BE2C (cell line): ENCODE results near the gene RND1.

Source experiments
- DNase-seq: peaks from one replicate; pipeline ENCODE4 v3.0.0-alpha.2; 2020
- H3K27me3 ChIP-seq: fragments of 250-450 bp; sonication (Bioruptor Pico); 2 replicates; pipeline ENCODE4 v1.5.1; 2020; ENCODE audit warnings: mild to moderate bottlenecking
- H3K36me3 ChIP-seq: fragments of 250-450 bp; sonication (Bioruptor Pico); 2 replicates; pipeline ENCODE4 v1.5.1; 2020; ENCODE audit warnings: mild to moderate bottlenecking
- H3K4me1 ChIP-seq: fragments of 250-450 bp; sonication (Bioruptor Pico); 2 replicates; pipeline ENCODE4 v1.5.1; 2020
- H3K4me3 ChIP-seq: 2 replicates; pipeline ENCODE4 v1.5.1; 2011; ENCODE audit warnings: low read depth, low read length
- H3K9me3 ChIP-seq: fragments of 250-450 bp; sonication (Bioruptor Pico); 2 replicates; pipeline ENCODE4 v1.5.1; 2020
- TF ChIP-seq, protein P1 (sequence below): IDR thresholded peaks from 2 replicates; pipeline ENCODE4 v1.5.1; 2012; ENCODE audit warnings: mild to moderate bottlenecking, low read depth, low read length

The RND1 gene

DNA sequence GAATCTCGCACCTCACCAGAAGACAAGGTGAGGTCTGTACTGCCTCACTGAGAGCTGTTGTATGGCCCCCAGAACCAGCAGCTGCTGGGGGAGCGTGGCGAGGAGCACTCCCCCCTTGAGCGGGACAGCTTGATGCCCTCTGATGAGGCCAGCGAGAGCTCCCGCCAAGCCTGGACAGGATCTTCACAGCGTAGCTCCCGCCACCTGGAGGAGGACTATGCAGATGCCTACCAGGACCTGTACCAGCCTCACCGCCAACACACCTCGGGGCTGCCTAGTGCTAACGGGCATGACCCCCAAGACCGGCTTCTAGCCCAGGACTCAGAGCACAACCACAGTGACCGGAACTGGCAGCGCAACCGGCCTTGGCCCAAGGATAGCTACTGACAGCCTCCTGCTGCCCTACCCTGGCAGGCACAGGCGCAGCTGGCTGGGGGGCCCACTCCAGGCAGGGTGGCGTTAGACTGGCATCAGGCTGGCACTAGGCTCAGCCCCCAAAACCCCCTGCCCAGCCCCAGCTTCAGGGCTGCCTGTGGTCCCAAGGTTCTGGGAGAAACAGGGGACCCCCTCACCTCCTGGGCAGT lies 38.1 kb downstream of the RND1 start:
- Histone ChIP-seq H3K4me3 (no peak overlapping the region), H3K27me3 (no peaks in the 10 kb centered on the region), H3K36me3 (peaks cover 38% of the 10 kb centered on the region), H3K9me3 (no peaks in the 10 kb centered on the region), H3K4me1 (no peaks in the 10 kb centered on the region)
- no peak for DNase-seq
- TF ChIP-seq, protein P1, sequence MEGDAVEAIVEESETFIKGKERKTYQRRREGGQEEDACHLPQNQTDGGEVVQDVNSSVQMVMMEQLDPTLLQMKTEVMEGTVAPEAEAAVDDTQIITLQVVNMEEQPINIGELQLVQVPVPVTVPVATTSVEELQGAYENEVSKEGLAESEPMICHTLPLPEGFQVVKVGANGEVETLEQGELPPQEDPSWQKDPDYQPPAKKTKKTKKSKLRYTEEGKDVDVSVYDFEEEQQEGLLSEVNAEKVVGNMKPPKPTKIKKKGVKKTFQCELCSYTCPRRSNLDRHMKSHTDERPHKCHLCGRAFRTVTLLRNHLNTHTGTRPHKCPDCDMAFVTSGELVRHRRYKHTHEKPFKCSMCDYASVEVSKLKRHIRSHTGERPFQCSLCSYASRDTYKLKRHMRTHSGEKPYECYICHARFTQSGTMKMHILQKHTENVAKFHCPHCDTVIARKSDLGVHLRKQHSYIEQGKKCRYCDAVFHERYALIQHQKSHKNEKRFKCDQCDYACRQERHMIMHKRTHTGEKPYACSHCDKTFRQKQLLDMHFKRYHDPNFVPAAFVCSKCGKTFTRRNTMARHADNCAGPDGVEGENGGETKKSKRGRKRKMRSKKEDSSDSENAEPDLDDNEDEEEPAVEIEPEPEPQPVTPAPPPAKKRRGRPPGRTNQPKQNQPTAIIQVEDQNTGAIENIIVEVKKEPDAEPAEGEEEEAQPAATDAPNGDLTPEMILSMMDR: no peak

DNA sequence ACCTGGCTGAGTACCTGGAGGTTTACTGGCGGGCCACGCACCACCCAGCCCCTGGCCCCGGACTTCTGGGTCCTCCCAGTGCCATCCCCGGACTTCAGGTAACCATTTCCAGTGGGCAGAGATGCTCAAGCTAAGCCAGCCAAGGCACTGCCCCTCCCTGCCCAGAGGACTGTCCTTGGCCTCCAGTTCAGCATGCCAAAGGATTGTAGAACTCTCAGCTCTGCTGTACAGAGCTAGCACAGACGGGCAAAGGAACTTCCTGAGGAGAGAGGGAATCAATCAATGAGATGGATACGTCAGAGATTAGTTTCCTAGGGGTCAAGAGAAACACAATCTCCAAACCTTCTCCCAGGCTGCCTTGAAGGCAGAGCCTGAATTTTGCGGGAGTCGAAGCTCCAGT lies 38.6 kb downstream of the RND1 start:
- no peaks in the 10 kb centered on the region for H3K9me3 ChIP-seq
- H3K27me3 ChIP-seq: no peaks in the 10 kb centered on the region
- no peak for DNase-seq
- no peak overlapping the region for H3K4me3 ChIP-seq
- TF ChIP-seq, protein P1: no peak
- H3K4me1 ChIP-seq: no peaks in the 10 kb centered on the region
- H3K36me3 ChIP-seq: peaks cover 32% of the 10 kb centered on the region

DNA sequence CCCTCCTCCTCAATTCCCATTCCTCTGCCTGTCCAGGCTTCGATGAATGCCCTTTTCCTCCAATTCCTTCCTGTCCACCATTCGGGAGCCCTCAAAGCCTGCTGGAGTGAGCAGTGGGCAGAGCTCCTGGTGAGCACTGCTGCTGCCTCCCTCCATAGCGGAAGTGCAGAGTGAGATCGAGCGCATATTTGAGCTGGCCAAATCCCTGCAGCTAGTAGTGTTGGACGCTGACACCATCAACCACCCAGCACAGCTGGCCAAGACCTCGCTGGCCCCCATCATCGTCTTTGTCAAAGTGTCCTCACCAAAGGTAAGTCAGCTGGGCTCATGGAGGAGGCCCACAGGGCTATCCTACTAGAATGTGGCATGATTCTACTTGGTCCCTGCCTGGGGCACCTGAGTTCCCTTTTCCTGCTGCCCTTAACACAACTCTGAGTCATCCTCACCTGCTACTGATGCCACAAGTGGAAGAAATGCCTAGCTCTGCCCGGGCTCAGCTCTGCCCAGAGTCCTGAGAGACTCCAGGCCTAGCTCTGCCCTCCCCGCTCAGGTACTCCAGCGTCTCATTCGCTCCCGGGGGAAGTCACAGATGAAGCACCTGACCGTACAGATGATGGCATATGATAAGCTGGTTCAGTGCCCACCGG lies 39.3 kb downstream of the RND1 start:
- TF ChIP-seq, protein P1: no peak
- Histone ChIP-seq H3K27me3 (no peaks in the 10 kb centered on the region), H3K4me3 (no peak overlapping the region), H3K4me1 (no peaks in the 10 kb centered on the region), H3K36me3 (peaks cover 25% of the 10 kb centered on the region), H3K9me3 (no peaks in the 10 kb centered on the region)
- DNase-seq: no peak

DNA sequence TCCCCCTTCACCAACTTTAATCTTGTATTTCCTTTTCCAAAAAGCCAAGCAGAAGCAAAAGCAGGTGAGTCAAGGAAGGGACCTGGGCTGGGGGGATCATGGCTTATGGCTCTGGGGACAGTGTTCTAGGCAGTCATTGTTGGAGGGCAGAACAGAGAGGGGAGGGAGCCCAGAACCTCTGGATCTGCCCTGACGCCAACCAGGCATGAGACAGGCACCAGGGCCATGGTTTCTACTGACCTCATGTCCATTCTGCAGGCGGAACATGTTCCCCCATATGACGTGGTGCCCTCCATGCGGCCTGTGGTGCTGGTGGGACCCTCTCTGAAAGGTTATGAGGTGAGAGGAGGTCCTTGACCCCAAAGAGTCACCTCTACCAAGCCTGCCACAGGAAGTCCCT lies 40.8 kb downstream of the RND1 start:
- DNase-seq: no peak
- H3K4me1 ChIP-seq: no peaks in the 10 kb centered on the region
- H3K27me3 ChIP-seq: no peaks in the 10 kb centered on the region
- H3K9me3 ChIP-seq: no peaks in the 10 kb centered on the region
- TF ChIP-seq, protein P1: no peak
- H3K4me3 ChIP-seq: no peak overlapping the region
- H3K36me3 ChIP-seq: peaks cover 14% of the 10 kb centered on the region

DNA sequence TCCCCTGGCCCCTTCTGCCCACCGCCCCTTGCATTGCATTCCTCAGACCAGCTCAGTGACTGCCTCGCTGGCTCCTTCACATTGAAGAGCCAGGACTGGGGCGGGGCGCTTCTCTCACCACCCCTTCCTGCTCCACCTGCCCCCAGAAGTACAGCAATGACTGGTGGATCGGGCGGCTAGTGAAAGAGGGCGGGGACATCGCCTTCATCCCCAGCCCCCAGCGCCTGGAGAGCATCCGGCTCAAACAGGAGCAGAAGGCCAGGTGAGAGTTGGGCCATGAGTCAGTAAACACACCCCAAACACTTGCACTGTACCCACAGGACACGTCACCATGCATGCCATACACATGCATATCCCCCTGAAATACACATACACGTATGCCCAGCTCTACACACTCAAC lies 41.6 kb downstream of the RND1 start:
- DNase-seq: no peak
- no peaks in the 10 kb centered on the region for H3K4me1 ChIP-seq
- no peaks in the 10 kb centered on the region for H3K27me3 ChIP-seq
- TF ChIP-seq, protein P1: no peak
- no peak overlapping the region for H3K4me3 ChIP-seq
- peaks cover 10% of the 10 kb centered on the region for H3K36me3 ChIP-seq
- H3K9me3 ChIP-seq: no peaks in the 10 kb centered on the region

DNA sequence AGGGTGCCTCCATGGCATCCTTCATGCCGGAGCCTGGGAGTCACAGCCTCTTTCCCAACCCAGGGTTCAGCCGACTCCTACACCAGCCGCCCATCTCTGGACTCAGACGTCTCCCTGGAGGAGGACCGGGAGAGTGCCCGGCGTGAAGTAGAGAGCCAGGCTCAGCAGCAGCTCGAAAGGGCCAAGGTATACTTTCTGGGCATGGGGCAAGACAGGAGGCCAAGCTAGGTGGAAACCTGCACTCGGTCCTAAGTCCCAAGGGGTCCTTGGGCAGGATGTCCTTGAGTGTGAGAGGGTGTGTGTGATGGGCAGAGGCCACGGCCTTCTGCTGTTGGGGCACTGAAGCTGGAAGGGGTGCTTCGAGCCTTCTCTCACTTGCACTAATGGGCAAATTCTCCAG lies 42.4 kb downstream of the RND1 start:
- H3K27me3 ChIP-seq: no peaks in the 10 kb centered on the region
- peaks cover 4% of the 10 kb centered on the region for H3K36me3 ChIP-seq
- TF ChIP-seq, protein P1: no peak
- no peaks in the 10 kb centered on the region for H3K9me3 ChIP-seq
- H3K4me3 ChIP-seq: no peak overlapping the region
- DNase-seq: no peak
- H3K4me1 ChIP-seq: no peaks in the 10 kb centered on the region
